ENCODE measurements around the gene ENPEP.
A peak's percentile ranks its signal among the peaks of the same experiment; 100 is the strongest.
"Not testable (repeated sequence)": the region's sequence is repeated elsewhere in the genome, so short reads cannot be mapped to it uniquely, and the experiment has no call there.

Gene ENPEP

GRCh38 chr4:110484767-110485166, 8.8 kb downstream of the ENPEP start:
- no peak for DNase-seq

GRCh38 chr4:110485452-110485851, 9.5 kb downstream of the ENPEP start:
- DNase-seq: no peak

GRCh38 chr4:110486256-110486655, 10.3 kb downstream of the ENPEP start:
- no peak for DNase-seq

- not testable (repeated sequence) for DNase-seq
Observed at GRCh38 chr4:110486850-110487249, 10.9 kb downstream of the ENPEP start.

GRCh38 chr4:110487873-110488272, 11.9 kb downstream of the ENPEP start:
- DNase-seq: no peak

- no peak for DNase-seq
Observed at GRCh38 chr4:110489901-110490508, 14.1 kb downstream of the ENPEP start.

- no peak for DNase-seq
Observed at GRCh38 chr4:110492522-110492921, 16.6 kb downstream of the ENPEP start.

GRCh38 chr4:110493520-110493919, 17.6 kb downstream of the ENPEP start:
- no peak for DNase-seq

GRCh38 chr4:110498420-110498819, 22.5 kb downstream of the ENPEP start:
- no peak for DNase-seq

GRCh38 chr4:110499126-110499525, 23.2 kb downstream of the ENPEP start:
- no peak for DNase-seq

GRCh38 chr4:110501826-110502225, 25.9 kb downstream of the ENPEP start:
- no peak for DNase-seq

GRCh38 chr4:110503270-110504083, 27.5 kb downstream of the ENPEP start:
- no peak for DNase-seq

GRCh38 chr4:110504084-110504435, 28.1 kb downstream of the ENPEP start:
- DNase-seq: no peak

GRCh38 chr4:110505440-110505839, 29.5 kb downstream of the ENPEP start:
- no peak for DNase-seq

- no peak for DNase-seq
Observed at GRCh38 chr4:110508827-110509710, 33.1 kb downstream of the ENPEP start.

GRCh38 chr4:110510277-110510676, 34.3 kb downstream of the ENPEP start:
- DNase-seq: no peak

GRCh38 chr4:110510955-110511544, 35.1 kb downstream of the ENPEP start:
- peak; percentile 43 for DNase-seq

GRCh38 chr4:110512901-110513300, 36.9 kb downstream of the ENPEP start:
- no peak for DNase-seq

GRCh38 chr4:110514889-110515479, 39.0 kb downstream of the ENPEP start:
- DNase-seq: no peak

GRCh38 chr4:110515676-110516075, 39.7 kb downstream of the ENPEP start:
- DNase-seq: no peak

GRCh38 chr4:110516106-110516922, 40.4 kb downstream of the ENPEP start:
- peak; percentile 38 for DNase-seq
